GM13977 (cell line): ENCODE results near the gene KRTAP9-6.

Experiments
- DNase-seq: peaks from one replicate; pipeline ENCODE4 v3.0.0; 2012; ENCODE audit warnings: low spot score
- in situ Hi-C: fragments of 300-500 bp; cut with MboI; formaldehyde crosslinking; loops from one replicate; pipeline ENCODE4 v1.12.0; 2022; ENCODE audit warnings: low sequenced_read_pairs, low pct_unique_long_range_greater_than_20kb, mixed read lengths, inconsistent platforms; ENCODE audit not compliant: unreplicated experiment
- TF ChIP-seq, protein P1 (sequence below): IDR thresholded peaks from 2 replicates; pipeline ENCODE4 v1.5.1; 2012; ENCODE audit warnings: mild to moderate bottlenecking, control low read depth; ENCODE audit not compliant: insufficient read depth; ENCODE audit errors: extremely low read depth, missing control alignments

The KRTAP9-6 gene

DNA sequence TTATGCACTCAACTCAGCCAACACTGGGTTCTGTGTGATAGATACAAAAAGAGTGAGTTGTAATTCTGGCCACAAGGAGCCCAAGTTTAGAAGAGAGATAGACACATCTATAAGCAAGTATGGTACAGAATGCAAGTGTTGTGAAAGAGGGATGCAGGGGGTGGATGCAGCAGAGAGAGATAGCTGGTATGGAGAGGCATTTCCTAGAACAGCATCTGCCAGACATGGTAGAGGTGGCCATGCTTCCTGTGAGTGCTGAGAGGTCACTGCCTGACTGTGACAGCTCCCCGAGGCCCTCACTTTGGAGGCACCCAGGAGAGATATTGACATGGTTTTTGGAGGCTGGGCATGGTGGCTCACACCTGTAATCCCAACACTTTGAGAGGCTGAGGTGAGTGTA lies 45.9 kb downstream of the KRTAP9-6 start:
- in situ Hi-C loops: no loop called here
- TF ChIP-seq, protein P1, sequence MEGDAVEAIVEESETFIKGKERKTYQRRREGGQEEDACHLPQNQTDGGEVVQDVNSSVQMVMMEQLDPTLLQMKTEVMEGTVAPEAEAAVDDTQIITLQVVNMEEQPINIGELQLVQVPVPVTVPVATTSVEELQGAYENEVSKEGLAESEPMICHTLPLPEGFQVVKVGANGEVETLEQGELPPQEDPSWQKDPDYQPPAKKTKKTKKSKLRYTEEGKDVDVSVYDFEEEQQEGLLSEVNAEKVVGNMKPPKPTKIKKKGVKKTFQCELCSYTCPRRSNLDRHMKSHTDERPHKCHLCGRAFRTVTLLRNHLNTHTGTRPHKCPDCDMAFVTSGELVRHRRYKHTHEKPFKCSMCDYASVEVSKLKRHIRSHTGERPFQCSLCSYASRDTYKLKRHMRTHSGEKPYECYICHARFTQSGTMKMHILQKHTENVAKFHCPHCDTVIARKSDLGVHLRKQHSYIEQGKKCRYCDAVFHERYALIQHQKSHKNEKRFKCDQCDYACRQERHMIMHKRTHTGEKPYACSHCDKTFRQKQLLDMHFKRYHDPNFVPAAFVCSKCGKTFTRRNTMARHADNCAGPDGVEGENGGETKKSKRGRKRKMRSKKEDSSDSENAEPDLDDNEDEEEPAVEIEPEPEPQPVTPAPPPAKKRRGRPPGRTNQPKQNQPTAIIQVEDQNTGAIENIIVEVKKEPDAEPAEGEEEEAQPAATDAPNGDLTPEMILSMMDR: no peak
- DNase-seq: no peak

DNA sequence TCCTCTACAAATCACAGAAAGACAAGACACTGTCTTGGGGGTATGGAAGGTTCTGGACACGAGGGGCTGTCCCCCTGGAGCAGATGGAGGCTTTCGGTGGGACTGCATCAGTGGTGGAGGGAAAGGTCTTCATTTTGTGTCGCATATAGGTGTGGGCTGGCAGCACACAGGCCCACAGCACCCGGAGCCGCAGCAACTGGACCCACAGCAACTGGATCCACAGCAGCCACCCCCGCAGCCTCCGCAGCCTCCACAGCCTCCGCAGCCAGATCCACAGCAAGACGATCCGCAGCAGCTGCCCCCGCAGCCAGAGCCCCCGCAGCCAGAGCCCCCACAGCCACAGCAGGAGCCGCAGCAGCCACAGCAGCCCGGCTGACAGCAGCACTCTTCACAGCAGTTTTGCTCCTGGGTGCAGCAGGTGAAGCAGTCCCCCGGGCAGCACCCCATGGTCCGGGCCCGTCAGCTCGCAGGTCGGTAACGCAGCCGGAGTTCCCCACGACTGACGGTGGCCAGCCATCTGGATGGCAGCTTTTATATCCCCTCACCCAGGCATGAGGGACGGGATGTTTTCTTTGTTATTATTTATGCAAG lies 50.1 kb downstream of the KRTAP9-6 start, which contains the start of gene KRTAP17-1:
TSS of gene KRTAP17-1 (minus strand) at position 507 of the 591 bp plus-strand sequence. CDS start at position 447, 60 bp downstream.
- in situ Hi-C loops: no loop called here
- TF ChIP-seq, protein P1: no peak
- no peak for DNase-seq
